ENCODE data around the gene RNF26.

DNA sequence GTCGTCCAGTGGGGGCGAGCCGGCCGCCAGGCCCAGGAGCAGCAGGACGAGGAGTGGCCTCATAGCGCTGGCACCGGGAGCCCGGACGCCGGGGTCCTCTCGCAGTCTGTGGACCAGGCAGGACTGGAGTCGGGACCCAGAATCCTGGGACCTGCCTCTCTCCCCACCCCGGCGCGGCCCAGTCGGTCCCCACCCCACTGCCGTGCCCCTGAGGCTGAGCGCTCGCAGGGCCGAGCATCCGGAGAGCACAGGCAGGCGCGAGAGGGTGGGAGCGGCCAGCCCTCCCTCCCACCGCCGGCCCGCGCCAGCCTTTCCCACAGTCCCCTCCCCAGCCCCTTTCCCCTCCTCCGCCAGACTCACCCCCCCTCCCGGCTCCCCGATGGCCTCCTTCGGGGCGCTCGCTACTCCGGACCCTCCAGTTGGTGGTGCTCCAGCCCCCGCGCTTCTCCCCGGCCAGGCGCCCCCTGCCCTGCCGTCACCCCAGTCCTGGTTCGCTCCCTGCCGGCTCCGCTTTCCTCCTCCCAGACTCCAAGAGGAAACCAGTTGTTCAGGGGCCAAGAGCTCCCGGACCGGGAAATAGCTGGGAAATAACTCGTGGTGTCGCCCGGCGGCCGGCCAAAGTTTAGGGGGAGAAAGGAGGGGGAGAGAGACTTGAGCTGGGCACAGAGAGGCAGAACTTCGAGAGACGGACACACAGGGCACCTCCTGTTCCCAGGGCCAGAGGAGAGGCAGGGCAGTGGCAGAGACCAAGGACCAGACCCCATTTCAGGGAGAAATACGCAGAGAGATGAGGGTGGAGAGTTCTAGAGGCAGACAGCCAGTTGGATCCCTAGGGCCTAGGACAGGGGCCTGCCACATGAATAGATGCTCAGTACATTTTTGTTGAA, 6.3 kb downstream of the RNF26 start, which contains the start of gene C1QTNF5:
- TF ChIP-seq EZH2phosphoT487 (IDR thresholded peaks at IDR 0.05; ENCODE audit: low read depth, severe bottlenecking, unreplicated experiment): no peak
- TF ChIP-seq, protein P1, sequence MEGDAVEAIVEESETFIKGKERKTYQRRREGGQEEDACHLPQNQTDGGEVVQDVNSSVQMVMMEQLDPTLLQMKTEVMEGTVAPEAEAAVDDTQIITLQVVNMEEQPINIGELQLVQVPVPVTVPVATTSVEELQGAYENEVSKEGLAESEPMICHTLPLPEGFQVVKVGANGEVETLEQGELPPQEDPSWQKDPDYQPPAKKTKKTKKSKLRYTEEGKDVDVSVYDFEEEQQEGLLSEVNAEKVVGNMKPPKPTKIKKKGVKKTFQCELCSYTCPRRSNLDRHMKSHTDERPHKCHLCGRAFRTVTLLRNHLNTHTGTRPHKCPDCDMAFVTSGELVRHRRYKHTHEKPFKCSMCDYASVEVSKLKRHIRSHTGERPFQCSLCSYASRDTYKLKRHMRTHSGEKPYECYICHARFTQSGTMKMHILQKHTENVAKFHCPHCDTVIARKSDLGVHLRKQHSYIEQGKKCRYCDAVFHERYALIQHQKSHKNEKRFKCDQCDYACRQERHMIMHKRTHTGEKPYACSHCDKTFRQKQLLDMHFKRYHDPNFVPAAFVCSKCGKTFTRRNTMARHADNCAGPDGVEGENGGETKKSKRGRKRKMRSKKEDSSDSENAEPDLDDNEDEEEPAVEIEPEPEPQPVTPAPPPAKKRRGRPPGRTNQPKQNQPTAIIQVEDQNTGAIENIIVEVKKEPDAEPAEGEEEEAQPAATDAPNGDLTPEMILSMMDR (IDR thresholded peaks at IDR 0.05; ENCODE audit: poor library complexity): no peak

All from hepatocyte (in vitro differentiated cells).